GM21619 (cell line): ENCODE data around the gene FAM171A2.

Experiments used
- ATAC-seq: cut with Tn5 transposase; IDR thresholded peaks from one replicate; pipeline ENCODE4 v1.9.1; 2021; ENCODE audit not compliant: unreplicated experiment

FAM171A2 gene

GRCh38 chr17:44307387-44308186 is 56.1 kb downstream of the FAM171A2 start:
- no peak for ATAC-seq

- no peak for ATAC-seq
Measured at GRCh38 chr17:44304651-44305050, 59.0 kb downstream of the FAM171A2 start.
